Loucy (cell line): Measurements from ENCODE around the gene KRTDAP.

ENCODE experiments used
- H2AFZ ChIP-seq: fragments of 200-600 bp; sonication (generic); 2 replicates; pipeline ENCODE4 v1.6.0; 2016; ENCODE audit warnings: antibody characterized with exemption, mild to moderate bottlenecking, low read length, moderate library complexity
- H3F3A ChIP-seq: fragments of 200-600 bp; 2 replicates; pipeline ENCODE4 v1.6.0; 2016; ENCODE audit warnings: antibody characterized with exemption, low read depth, mild to moderate bottlenecking
- H3K27me3 ChIP-seq: fragments of 200-600 bp; sonication (generic); 2 replicates; pipeline ENCODE4 v1.6.1; 2014; ENCODE audit warnings: low read length, mild to moderate bottlenecking; ENCODE audit not compliant: insufficient read depth, poor library complexity, severe bottlenecking
- H3K36me3 ChIP-seq: fragments of 200-600 bp; sonication (generic); 2 replicates; pipeline ENCODE4 v1.6.1; 2016; ENCODE audit warnings: low read length; ENCODE audit not compliant: insufficient read depth
- H3K4me1 ChIP-seq: fragments of 200-600 bp; sonication (generic); 2 replicates; pipeline ENCODE4 v1.5.1; 2014; ENCODE audit warnings: low read length, mild to moderate bottlenecking; ENCODE audit not compliant: insufficient read depth, poor library complexity, severe bottlenecking
- H3K4me2 ChIP-seq: fragments of 200-600 bp; sonication (generic); 2 replicates; pipeline ENCODE4 v1.6.0; 2014; ENCODE audit warnings: antibody characterized with exemption, low read length, low read depth, mild to moderate bottlenecking; ENCODE audit not compliant: poor library complexity, severe bottlenecking
- H3K4me3 ChIP-seq: fragments of 200-600 bp; sonication (generic); 2 replicates; pipeline ENCODE4 v1.5.1; 2014; ENCODE audit warnings: low read length, mild to moderate bottlenecking, mixed read lengths; ENCODE audit not compliant: poor library complexity, severe bottlenecking
- H3K79me2 ChIP-seq: fragments of 200-600 bp; sonication (generic); 2 replicates; pipeline ENCODE4 v1.6.1; 2014; ENCODE audit warnings: low read length; ENCODE audit not compliant: insufficient read depth
- H3K9ac ChIP-seq: fragments of 200-600 bp; sonication (generic); 2 replicates; pipeline ENCODE4 v1.6.0; 2014; ENCODE audit warnings: mild to moderate bottlenecking, low read depth, low read length, moderate library complexity; ENCODE audit not compliant: poor library complexity, severe bottlenecking
- H3K9me2 ChIP-seq: fragments of 200-600 bp; sonication (generic); replicated peaks from 2 replicates; pipeline ENCODE4 v1.6.1; 2016; ENCODE audit warnings: low read depth, low read length, mixed read lengths
- H3K9me3 ChIP-seq: fragments of 200-600 bp; sonication (generic); 2 replicates; pipeline ENCODE4 v1.6.1; 2014; ENCODE audit warnings: mild to moderate bottlenecking, antibody characterized with exemption, low read length, low read depth; ENCODE audit not compliant: insufficient read depth
- H4K20me1 ChIP-seq: fragments of 200-600 bp; sonication (generic); 2 replicates; pipeline ENCODE4 v1.6.0; 2014; ENCODE audit warnings: antibody characterized with exemption, low read length, mild to moderate bottlenecking; ENCODE audit not compliant: insufficient read depth, poor library complexity, severe bottlenecking
- EZH2phosphoT487 ChIP-seq: fragments of 200-600 bp; IDR thresholded peaks from 2 replicates; pipeline ENCODE4 v1.6.1; 2018; ENCODE audit warnings: antibody characterized with exemption, mild to moderate bottlenecking, moderate library complexity, borderline replicate concordance
- TF ChIP-seq, protein P1 (sequence below): fragments of 200-600 bp; sonication (generic); conservative IDR thresholded peaks from 2 replicates; pipeline ENCODE4 v1.5.1; 2014; ENCODE audit warnings: mild to moderate bottlenecking, antibody characterized with exemption, low read length

The KRTDAP gene

DNA sequence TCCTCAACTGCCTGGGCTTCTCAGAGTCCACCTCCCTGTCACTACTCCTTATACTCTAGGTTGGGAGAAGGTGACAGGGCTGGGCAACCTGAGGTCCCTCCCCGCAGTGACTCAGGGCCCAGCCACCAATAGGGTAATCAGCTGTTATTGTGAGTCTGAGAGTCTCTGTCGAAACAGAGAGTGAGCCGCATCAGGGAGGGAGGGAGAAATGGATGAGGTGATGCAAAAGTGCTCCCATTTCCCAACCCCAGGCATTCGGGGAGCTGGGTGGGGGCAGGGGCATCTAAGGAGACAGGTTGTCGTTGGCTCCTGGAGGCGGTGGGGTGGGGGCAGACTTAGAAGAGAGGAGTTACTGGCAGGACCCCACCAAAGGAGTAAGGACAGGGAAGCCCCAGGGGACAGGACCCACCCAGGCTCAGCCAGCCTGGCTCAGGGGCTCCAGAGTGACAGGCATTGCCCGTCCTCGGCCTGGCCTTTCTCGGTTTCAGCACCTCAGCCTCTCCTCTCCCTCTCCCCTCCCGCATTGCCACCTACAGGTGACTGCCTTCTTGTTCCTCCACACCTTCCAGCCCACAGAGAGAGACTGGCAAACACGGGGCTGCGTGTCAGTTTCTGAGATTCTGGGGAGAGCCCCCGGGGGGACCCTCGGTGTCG lies 23.5 kb upstream of the KRTDAP start, which contains the start of gene DMKN:
DMKN (minus strand) TSS at position 22 of the 654 bp plus-strand sequence. CDS start 174 bp downstream, outside the sequence.
- Histone ChIP-seq H3K4me3 (no peak within 1 kb of the TSS), H4K20me1 (no peaks in the 10 kb centered on the region), H3F3A (no peaks in the 10 kb centered on the region), H3K9ac (no peak within 1 kb of the TSS), H2AFZ (no peak within 1 kb of the TSS), H3K9me3 (no peaks in the 10 kb centered on the region), H3K4me2 (no peak within 1 kb of the TSS), H3K79me2 (no peaks in the 10 kb centered on the region), H3K9me2 (no peaks in the 10 kb centered on the region), H3K27me3 (no peaks in the 10 kb centered on the region), H3K4me1 (peaks cover 13% of the 10 kb centered on the region), H3K36me3 (no peaks in the 10 kb centered on the region)
- TF ChIP-seq, protein P1, sequence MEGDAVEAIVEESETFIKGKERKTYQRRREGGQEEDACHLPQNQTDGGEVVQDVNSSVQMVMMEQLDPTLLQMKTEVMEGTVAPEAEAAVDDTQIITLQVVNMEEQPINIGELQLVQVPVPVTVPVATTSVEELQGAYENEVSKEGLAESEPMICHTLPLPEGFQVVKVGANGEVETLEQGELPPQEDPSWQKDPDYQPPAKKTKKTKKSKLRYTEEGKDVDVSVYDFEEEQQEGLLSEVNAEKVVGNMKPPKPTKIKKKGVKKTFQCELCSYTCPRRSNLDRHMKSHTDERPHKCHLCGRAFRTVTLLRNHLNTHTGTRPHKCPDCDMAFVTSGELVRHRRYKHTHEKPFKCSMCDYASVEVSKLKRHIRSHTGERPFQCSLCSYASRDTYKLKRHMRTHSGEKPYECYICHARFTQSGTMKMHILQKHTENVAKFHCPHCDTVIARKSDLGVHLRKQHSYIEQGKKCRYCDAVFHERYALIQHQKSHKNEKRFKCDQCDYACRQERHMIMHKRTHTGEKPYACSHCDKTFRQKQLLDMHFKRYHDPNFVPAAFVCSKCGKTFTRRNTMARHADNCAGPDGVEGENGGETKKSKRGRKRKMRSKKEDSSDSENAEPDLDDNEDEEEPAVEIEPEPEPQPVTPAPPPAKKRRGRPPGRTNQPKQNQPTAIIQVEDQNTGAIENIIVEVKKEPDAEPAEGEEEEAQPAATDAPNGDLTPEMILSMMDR = 0 out of 2 replicates have a peak, but pooled peaks have one; percentile 9
- TF ChIP-seq EZH2phosphoT487 = no peak

DNA sequence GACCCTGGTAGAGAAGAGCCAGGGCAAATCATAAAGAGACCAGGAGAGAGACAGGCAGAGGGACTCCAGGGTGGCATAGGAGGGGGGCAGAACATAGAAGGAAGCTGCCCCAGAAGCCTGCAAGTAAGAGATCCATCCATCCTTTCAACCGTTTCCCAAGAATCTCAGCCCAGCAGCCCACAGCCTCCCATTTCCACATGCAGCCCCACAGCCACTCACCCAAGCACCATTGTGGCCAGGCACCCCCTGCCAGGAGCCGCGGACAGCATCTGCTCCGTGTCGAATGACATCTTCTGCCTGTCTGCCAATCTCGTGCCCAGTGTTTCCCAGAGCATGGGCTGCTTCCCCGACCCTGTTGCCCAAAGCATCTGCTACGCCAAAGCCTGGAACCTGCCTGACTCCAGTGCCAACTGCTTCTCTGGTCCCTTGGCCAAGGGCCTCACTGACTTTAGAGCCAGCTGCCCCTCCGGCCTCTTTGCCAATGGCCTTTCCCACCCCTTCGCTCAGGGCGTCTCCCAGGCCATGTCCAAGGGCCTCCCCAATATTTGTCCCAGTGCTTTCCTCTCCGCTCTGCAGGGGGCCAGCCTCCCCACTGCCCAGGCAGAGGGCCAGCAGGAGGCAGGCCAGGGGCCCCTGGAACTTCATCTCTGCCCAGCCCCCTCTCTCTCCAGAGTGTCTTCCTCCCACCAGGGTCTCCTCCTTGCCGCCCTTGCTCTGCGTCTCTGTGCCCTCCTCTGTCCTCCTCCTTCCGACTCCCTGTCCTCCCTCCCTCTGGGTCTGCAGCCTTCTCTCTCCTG lies 22.8 kb upstream of the KRTDAP start:
- H3K9ac ChIP-seq = no peak overlapping the region

GRCh38 chr19:35511337-35511736 lies 21.1 kb upstream of the KRTDAP start:
- H3K4me1 ChIP-seq = peaks cover 13% of the 10 kb centered on the region
- H3F3A ChIP-seq = no peaks in the 10 kb centered on the region
- no peak overlapping the region for H3K4me2 ChIP-seq
- H2AFZ ChIP-seq = no peak overlapping the region
- no peaks in the 10 kb centered on the region for H3K9me3 ChIP-seq
- TF ChIP-seq EZH2phosphoT487 = no peak
- TF ChIP-seq, protein P1 = no peak
- no peaks in the 10 kb centered on the region for H3K36me3 ChIP-seq
- no peak overlapping the region for H3K4me3 ChIP-seq
- H4K20me1 ChIP-seq = no peaks in the 10 kb centered on the region
- no peaks in the 10 kb centered on the region for H3K79me2 ChIP-seq
- H3K27me3 ChIP-seq = no peaks in the 10 kb centered on the region
- no peaks in the 10 kb centered on the region for H3K9me2 ChIP-seq
- no peak overlapping the region for H3K9ac ChIP-seq

More for the DNA sequence above, 22.8 kb upstream of the KRTDAP start:
- Histone ChIP-seq H2AFZ (no peak overlapping the region), H3K36me3 (no peaks in the 10 kb centered on the region), H3K4me1 (peaks cover 13% of the 10 kb centered on the region), H3K79me2 (no peaks in the 10 kb centered on the region), H3F3A (no peaks in the 10 kb centered on the region), H3K4me3 (no peak overlapping the region), H3K4me2 (no peak overlapping the region), H3K9me2 (no peaks in the 10 kb centered on the region), H4K20me1 (no peaks in the 10 kb centered on the region), H3K9me3 (no peaks in the 10 kb centered on the region), H3K27me3 (no peaks in the 10 kb centered on the region)
- no peak for TF ChIP-seq EZH2phosphoT487
- TF ChIP-seq, protein P1 = no peak
